Stimulated activated CD8-positive, alpha-beta memory T cell treated with anti-CD3 and anti-CD28 coated beads, Interleukin-7, amount 100 ng/mL, for 24 hours (primary cell): ENCODE measurements around the gene ZFHX3.
"Not testable (repeated sequence)": the region's sequence is repeated elsewhere in the genome, so short reads cannot be mapped to it uniquely, and the experiment has no call there.

ENCODE experiments used
- DNase-seq: peaks from one replicate; pipeline ENCODE4 v3.0.0-alpha.2; 2020; ENCODE audit warnings: low read depth

Gene ZFHX3

GRCh38 chr16:73022534-73022933 is 25.4 kb downstream of the ZFHX3 start:
- DNase-seq = no peak

GRCh38 chr16:73021866-73022495 is 25.9 kb downstream of the ZFHX3 start:
- no peak for DNase-seq

GRCh38 chr16:73020409-73020884 is 27.5 kb downstream of the ZFHX3 start:
- no peak for DNase-seq

GRCh38 chr16:73019457-73020362 is 28.2 kb downstream of the ZFHX3 start:
- DNase-seq = no peak

- no peak for DNase-seq
Observed at GRCh38 chr16:73018821-73019456, 29.0 kb downstream of the ZFHX3 start.

GRCh38 chr16:73017321-73017720 is 30.6 kb downstream of the ZFHX3 start:
- DNase-seq = no peak

- DNase-seq = no peak
Observed at GRCh38 chr16:73016488-73016830, 31.5 kb downstream of the ZFHX3 start.

- DNase-seq = no peak
Observed at GRCh38 chr16:73015612-73016487, 32.1 kb downstream of the ZFHX3 start.

GRCh38 chr16:73014768-73015167 is 33.2 kb downstream of the ZFHX3 start:
- no peak for DNase-seq

GRCh38 chr16:73013974-73014373 is 34.0 kb downstream of the ZFHX3 start:
- DNase-seq = no peak

GRCh38 chr16:73012341-73012740 is 35.6 kb downstream of the ZFHX3 start:
- no peak for DNase-seq

GRCh38 chr16:73011926-73012325 is 36.0 kb downstream of the ZFHX3 start:
- no peak for DNase-seq

GRCh38 chr16:73010150-73010676 is 37.7 kb downstream of the ZFHX3 start:
- DNase-seq = no peak

- not testable (repeated sequence) for DNase-seq
Observed at GRCh38 chr16:73009710-73010109, 38.2 kb downstream of the ZFHX3 start.

- no peak for DNase-seq
Observed at GRCh38 chr16:73006026-73006425, 41.9 kb downstream of the ZFHX3 start.

GRCh38 chr16:73002866-73003265 is 45.1 kb downstream of the ZFHX3 start:
- DNase-seq = no peak

GRCh38 chr16:73000907-73001521 is 46.9 kb downstream of the ZFHX3 start:
- DNase-seq = no peak

GRCh38 chr16:73000020-73000906 is 47.7 kb downstream of the ZFHX3 start:
- no peak for DNase-seq

GRCh38 chr16:72999541-73000019 is 48.3 kb downstream of the ZFHX3 start:
- DNase-seq = no peak

- DNase-seq = no peak
Observed at GRCh38 chr16:72997141-72997542, 50.8 kb downstream of the ZFHX3 start.
